HG02852 (cell line): Measurements from ENCODE around the gene REL.

Source experiments
- ATAC-seq: cut with Tn5 transposase; IDR thresholded peaks from one replicate; pipeline ENCODE4 v1.9.1; 2021; ENCODE audit warnings: mild to moderate bottlenecking, moderate library complexity; ENCODE audit not compliant: unreplicated experiment

REL gene

DNA sequence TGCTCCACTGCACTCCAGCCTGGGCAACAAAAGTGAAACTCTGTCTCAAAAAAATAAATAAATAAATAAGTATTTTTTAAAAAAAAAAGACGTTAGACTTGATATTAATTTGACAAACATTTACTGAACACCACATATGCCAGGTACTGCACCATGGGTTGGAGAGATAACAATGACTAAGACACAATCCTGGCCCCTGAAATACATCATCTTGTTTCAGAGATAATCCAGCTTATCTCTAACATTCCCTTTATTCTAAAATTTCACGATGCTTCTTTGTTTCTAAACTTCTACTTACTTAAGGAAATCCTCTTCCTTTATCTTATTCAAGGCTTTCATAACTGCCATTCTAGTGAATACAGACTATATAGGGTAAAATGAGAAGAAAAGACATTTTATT, 81.2 kb downstream of the REL start:
- no peak for ATAC-seq

DNA sequence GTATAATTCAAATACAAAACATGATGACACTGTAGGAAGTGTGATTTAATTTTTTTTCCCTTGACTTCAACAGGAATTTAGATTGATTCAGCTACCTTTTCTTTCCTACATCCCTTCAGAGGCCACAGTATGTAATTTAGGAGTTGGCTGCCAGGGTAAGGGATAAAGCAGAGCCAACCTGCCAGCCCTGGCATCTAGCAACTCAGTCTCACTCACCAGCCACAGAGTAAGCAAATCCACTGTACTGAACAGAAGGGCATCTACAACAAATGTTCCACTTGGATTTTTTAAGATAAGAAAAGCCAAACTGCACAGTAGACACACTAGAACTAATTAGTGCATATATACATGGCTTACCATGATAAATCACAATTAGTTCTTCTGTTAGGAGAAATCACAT, 81.8 kb downstream of the REL start:
- no peak for ATAC-seq

DNA sequence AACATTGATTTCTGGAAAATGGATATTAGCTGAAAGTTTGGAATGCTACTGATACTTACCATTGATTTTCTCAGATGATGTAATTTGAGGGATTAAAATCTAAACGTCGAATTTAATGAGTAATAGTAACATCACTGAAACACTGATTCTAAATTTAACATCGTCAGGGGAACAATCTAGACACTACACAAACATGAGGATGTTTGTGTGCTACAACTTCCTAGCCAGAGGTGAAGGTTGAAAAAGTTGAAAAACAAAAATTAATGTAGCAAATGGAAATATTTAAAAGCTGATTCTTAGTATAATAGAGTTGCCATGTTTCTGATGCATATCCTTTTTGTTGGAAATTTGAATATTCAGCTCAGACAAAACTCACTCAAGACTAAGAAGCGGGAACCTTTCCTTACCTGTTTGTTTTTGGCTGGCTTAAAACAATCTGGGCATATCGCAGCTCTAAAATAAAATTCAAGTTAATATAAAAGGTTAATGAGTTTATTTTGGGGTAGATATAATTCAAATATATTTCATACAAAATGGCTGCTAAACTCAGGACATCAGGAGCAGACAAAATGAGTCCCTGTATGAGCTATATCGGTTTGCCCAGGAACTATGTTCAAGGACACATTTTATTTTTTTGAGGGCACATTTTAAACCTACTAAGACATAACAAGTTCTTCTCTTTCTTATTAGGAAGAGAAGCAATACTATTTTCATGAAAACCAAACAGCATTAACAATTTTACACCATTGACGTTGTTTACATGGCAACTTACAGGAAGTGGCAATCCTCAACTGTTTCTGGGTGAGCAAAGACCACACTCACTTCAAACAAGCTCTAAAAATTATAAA, 83.5 kb downstream of the REL start:
- ATAC-seq = no peak

DNA sequence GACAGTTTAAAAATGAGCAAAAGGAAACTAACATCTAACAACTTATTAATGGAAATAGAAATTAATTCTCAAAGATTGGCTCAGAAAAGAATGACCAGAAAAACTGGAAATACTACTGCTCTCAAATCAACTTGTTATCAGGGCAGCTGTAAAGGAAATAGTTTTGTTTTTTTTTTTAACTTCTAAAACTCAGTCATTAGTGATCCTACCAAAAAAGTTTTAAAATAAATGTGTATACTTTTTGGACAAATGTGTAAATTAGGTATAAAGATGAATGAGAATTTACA, 84.1 kb downstream of the REL start:
- ATAC-seq = no peak

DNA sequence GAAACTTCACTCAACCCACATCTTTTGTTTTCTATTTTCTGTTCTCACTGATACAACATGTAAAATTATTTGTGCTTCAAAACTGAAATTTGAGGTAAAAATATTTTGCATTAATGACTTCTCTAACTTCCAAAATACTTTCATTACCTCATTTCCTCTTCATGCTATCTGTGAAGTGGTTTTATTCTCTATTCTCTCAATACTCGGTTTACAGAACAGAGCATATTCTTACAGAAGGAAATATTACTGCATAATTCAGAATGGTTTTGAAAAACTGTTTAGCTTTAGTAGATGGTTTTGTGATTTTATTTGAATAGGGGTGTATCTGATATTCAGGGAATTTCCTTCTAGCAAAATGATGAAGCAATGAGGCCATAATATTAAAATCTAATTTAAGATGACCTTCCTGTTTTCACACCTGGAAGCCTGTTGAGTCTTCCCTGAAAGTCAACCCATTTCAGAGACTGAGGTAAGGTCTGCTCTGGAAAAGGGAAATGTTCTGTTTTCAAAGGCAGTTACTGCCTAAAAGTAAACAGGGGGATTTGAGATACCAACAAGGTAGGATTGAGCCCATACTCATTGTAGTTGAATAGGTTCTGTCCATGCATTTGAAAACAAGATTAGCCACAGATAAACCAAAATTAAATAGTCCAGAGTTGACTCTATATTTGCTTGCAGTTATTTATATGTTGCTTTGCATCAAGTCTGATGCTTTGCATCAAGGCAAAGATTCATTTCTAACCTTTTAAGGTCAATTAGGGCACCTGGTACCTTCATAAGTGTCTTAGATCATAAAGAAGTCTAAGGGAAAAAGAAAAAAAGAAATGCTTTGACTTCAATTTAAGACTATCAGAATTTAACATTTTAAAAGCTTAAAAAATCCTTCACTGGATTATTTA, 85.4 kb downstream of the REL start:
- ATAC-seq = peak; percentile 78

DNA sequence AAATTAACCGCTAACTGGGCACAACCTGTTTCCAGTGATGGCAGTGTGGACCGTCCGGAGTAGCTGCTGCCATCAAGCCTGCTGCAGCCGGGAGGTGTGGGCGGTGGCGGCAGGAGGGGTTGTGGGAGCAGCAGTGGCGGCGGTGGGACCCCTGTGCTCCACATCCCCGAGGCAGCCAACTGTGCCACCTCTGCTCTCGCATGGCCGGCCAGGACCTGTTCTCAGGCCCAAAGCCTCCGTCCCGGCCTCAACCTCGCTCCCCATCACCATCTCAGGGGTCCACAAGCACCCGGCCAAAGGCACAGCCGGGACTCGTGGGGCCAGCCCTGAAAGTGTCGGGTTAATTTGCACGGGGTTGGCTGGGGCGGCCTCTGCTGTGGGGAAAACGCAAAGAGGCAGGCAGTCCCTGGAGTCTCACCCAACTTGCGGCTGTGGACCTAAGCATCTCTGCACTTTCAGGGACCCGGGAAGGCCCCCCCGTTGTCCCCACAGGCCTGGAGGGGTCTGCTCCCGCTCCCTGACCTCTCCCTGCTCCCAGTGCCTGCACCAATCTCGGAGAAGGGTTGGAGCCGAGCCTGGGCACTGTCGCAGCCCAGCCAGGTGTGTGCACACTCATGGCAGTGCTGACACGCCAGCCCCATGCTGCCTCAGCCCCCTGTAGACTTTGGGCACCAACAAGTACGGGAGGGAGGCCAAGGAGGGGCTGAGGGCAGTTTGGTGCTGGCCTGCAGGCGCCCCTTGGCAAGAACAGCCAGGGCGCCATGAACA, 91.7 kb downstream of the REL start:
- no peak for ATAC-seq

DNA sequence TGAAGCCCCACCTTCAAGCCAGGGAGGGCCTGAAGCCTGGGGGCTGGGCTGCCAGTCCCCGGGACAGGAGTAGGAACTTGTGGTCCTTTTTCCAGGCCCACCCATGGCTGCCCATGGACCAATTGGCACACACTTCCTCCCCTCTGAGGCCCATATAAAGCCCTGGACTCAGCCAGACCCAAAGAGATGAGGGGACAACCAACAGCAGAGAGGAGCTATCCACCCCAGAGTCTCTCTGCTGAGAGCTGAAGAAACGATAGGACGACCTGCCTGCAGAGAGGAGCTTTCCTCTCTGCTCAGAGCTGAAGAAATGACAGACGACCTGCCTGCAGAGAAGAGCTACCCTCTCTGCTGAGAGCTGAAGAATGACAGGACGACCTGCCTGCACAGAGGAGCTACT, 92.3 kb downstream of the REL start:
- ATAC-seq = no peak

DNA sequence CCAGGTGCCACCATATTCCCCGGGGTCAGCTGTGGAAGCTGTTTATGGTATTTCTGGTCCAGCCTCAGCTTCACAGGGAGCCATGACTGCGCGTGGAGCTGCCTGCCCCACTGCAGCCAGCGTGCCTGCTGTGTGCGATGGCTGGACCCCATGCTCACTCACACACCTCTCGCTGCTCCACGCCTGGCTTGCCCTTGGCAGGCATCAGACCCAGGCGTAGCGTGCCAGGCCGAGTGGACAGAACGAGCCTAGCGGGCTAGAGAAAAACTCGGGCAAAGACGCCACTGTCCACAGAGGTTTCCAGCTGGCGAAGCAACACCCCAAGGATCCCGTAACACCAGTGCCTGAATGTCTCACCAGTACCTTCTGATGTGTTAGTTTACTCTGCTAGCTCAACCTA, 93.3 kb downstream of the REL start:
- no peak for ATAC-seq
